Muscle layer of colon (tissue), 2 donors: ENCODE data around the gene GPR78.

ENCODE experiments used
- H3K27ac ChIP-seq: one replicate; pipeline ENCODE4 v1.7.0; 2013; ENCODE audit warnings: low read depth, mild to moderate bottlenecking, low read length, moderate library complexity
- H3K27me3 ChIP-seq, 2 donors: one replicate each; pipeline ENCODE4 v1.7.0; 2013; ENCODE audit warnings: low read length in 2 of 2, mild to moderate bottlenecking in 2 of 2; ENCODE audit not compliant: insufficient read depth in 2 of 2, control insufficient read depth in 1 of 2
- H3K36me3 ChIP-seq: one replicate; pipeline ENCODE4 v1.7.0; 2013; ENCODE audit warnings: mild to moderate bottlenecking, low read length; ENCODE audit not compliant: insufficient read depth
- H3K4me1 ChIP-seq: one replicate; pipeline ENCODE4 v1.7.0; 2013; ENCODE audit warnings: mild to moderate bottlenecking, low read length; ENCODE audit not compliant: insufficient read depth
- H3K4me3 ChIP-seq, 2 donors: one replicate each; pipeline ENCODE4 v1.7.0; 2013; ENCODE audit warnings: low read length in 2 of 2, low read depth in 1 of 2, mild to moderate bottlenecking in 1 of 2, moderate library complexity in 1 of 2
- H3K9ac ChIP-seq: one replicate; pipeline ENCODE4 v1.7.0; 2013; ENCODE audit warnings: low read length
- H3K9me3 ChIP-seq: one replicate; pipeline ENCODE4 v1.7.0; 2013; ENCODE audit warnings: mild to moderate bottlenecking, low read length
- donor health status: abdominal sarcoma.
- donor health status: Adenocarcinoma of cecum.

The GPR78 gene

GRCh38 chr4:8590546-8590880 lies 10.3 kb downstream of the GPR78 start:
- H3K27ac ChIP-seq = no peak overlapping the region
- no peak overlapping the region for H3K4me3 ChIP-seq
- H3K4me1 ChIP-seq = no peaks in the 10 kb centered on the region
- H3K36me3 ChIP-seq = no peaks in the 10 kb centered on the region
- H3K27me3 ChIP-seq = peaks cover 9 to 46% of the 10 kb centered on the region in 2 donors
- H3K9ac ChIP-seq = no peak overlapping the region
- no peaks in the 10 kb centered on the region for H3K9me3 ChIP-seq

- Histone ChIP-seq H3K27me3 (peaks cover 9 to 40% of the 10 kb centered on the region in 2 donors), H3K4me3 (no peak overlapping the region), H3K9ac (no peak overlapping the region), H3K9me3 (no peaks in the 10 kb centered on the region), H3K36me3 (no peaks in the 10 kb centered on the region), H3K4me1 (no peaks in the 10 kb centered on the region), H3K27ac (no peak overlapping the region)
These were observed 10.9 kb downstream of the GPR78 start for GRCh38 chr4:8591114-8591513.

GRCh38 chr4:8591626-8592365 lies 11.6 kb downstream of the GPR78 start:
- Histone ChIP-seq H3K27me3 (peaks cover 9 to 37% of the 10 kb centered on the region in 2 donors), H3K27ac (no peak overlapping the region), H3K4me3 (no peak overlapping the region), H3K9ac (no peak overlapping the region), H3K9me3 (no peaks in the 10 kb centered on the region), H3K36me3 (no peaks in the 10 kb centered on the region), H3K4me1 (no peaks in the 10 kb centered on the region)

- H3K27ac ChIP-seq = no peak within 1 kb of the TSS
- H3K36me3 ChIP-seq = no peaks in the 10 kb centered on the region
- no peaks in the 10 kb centered on the region for H3K9me3 ChIP-seq
- H3K4me3 ChIP-seq = no peak within 1 kb of the TSS
- no peak within 1 kb of the TSS for H3K9ac ChIP-seq
- peaks cover 5% of the 10 kb centered on the region for H3K4me1 ChIP-seq
- H3K27me3 ChIP-seq = peaks cover 9 to 34% of the 10 kb centered on the region in 2 donors
These were observed 12.4 kb downstream of the GPR78 start, which contains the start of gene CPZ for GRCh38 chr4:8592366-8593263. CPZ (plus strand) TSS chr4:8592765; CDS start chr4:8592834, 69 bp downstream.

- Histone ChIP-seq H3K9me3 (no peaks in the 10 kb centered on the region), H3K27ac (no peak overlapping the region), H3K36me3 (no peaks in the 10 kb centered on the region), H3K4me1 (peaks cover 5% of the 10 kb centered on the region), H3K9ac (no peak overlapping the region), H3K4me3 (no peak overlapping the region), H3K27me3 (peaks cover 9 to 28% of the 10 kb centered on the region in 2 donors)
These were observed 13.3 kb downstream of the GPR78 start for GRCh38 chr4:8593264-8594096.

- Histone ChIP-seq H3K4me1 (peaks cover 5% of the 10 kb centered on the region), H3K9ac (no peak overlapping the region), H3K27ac (no peak overlapping the region), H3K9me3 (no peaks in the 10 kb centered on the region), H3K4me3 (no peak overlapping the region), H3K36me3 (no peaks in the 10 kb centered on the region), H3K27me3 (peaks cover 9 to 28% of the 10 kb centered on the region in 2 donors)
These were observed 14.2 kb downstream of the GPR78 start for GRCh38 chr4:8594097-8595038.

GRCh38 chr4:8595237-8596087 lies 15.3 kb downstream of the GPR78 start:
- peaks cover 9 to 28% of the 10 kb centered on the region in 2 donors for H3K27me3 ChIP-seq
- H3K9me3 ChIP-seq = no peaks in the 10 kb centered on the region
- peaks cover 5% of the 10 kb centered on the region for H3K4me1 ChIP-seq
- no peak overlapping the region for H3K4me3 ChIP-seq
- no peak overlapping the region for H3K9ac ChIP-seq
- no peak overlapping the region for H3K27ac ChIP-seq
- no peaks in the 10 kb centered on the region for H3K36me3 ChIP-seq

- H3K27ac ChIP-seq = no peak overlapping the region
- H3K36me3 ChIP-seq = no peaks in the 10 kb centered on the region
- H3K9ac ChIP-seq = no peak overlapping the region
- H3K4me1 ChIP-seq = peaks cover 5% of the 10 kb centered on the region
- peaks cover 9 to 16% of the 10 kb centered on the region in 2 donors for H3K27me3 ChIP-seq
- H3K9me3 ChIP-seq = no peaks in the 10 kb centered on the region
- H3K4me3 ChIP-seq = no peak overlapping the region
These were observed 16.7 kb downstream of the GPR78 start for GRCh38 chr4:8596891-8597290.

GRCh38 chr4:8597319-8597718 lies 17.1 kb downstream of the GPR78 start:
- Histone ChIP-seq H3K36me3 (no peaks in the 10 kb centered on the region), H3K27ac (no peak overlapping the region), H3K9ac (no peak overlapping the region), H3K4me1 (peaks cover 5% of the 10 kb centered on the region), H3K4me3 (no peak overlapping the region), H3K27me3 (peaks cover 9 to 12% of the 10 kb centered on the region in 2 donors), H3K9me3 (no peaks in the 10 kb centered on the region)

GRCh38 chr4:8597791-8598190 lies 17.6 kb downstream of the GPR78 start:
- no peaks in the 10 kb centered on the region for H3K36me3 ChIP-seq

More at GRCh38 chr4:8597791-8598190, 17.6 kb downstream of the GPR78 start:
- Histone ChIP-seq H3K27me3 (peaks cover 7 to 9% of the 10 kb centered on the region in 2 donors), H3K4me3 (no peak overlapping the region), H3K4me1 (peaks cover 5% of the 10 kb centered on the region), H3K27ac (no peak overlapping the region), H3K9ac (no peak overlapping the region), H3K9me3 (no peaks in the 10 kb centered on the region)
